Activated T-helper 2 cell treated with anti-CD3 and anti-CD28 coated beads, Interferon-gamma antibody, Interleukin-2, Interleukin-4, amounts not matched to agents 10 μg/mL and 5 μg/mL and 100 μg/mL, durations not matched to agents 14 hours and 24 hours and 36 hours (primary cell): ENCODE measurements around the gene PCCA. TPM values are rescaled to one million over a fixed set of nuclear protein-coding genes. Genes with fewer than 3 reads are reported as not detected.

Source experiments
- DNase-seq: peaks from one replicate; pipeline ENCODE4 v3.0.0; 2021; ENCODE audit warnings: low spot score
- H3K27ac Mint-ChIP-seq: one replicate; pipeline ENCODE4 v1.8.0; 2021; ENCODE audit warnings: mixed read lengths
- H3K27me3 Mint-ChIP-seq: one replicate; pipeline ENCODE4 v1.8.0; 2021; ENCODE audit warnings: low read depth, mixed read lengths
- H3K36me3 Mint-ChIP-seq: one replicate; pipeline ENCODE4 v1.8.0; 2021; ENCODE audit warnings: low read depth, mixed read lengths
- H3K4me1 Mint-ChIP-seq: one replicate; pipeline ENCODE4 v1.8.0; 2021; ENCODE audit warnings: low read depth, mixed read lengths
- H3K4me3 Mint-ChIP-seq: one replicate; pipeline ENCODE4 v1.8.0; 2021; ENCODE audit warnings: low read depth, mild to moderate bottlenecking, moderate library complexity, mixed read lengths
- H3K9me3 Mint-ChIP-seq: one replicate; pipeline ENCODE4 v1.8.0; 2021; ENCODE audit warnings: mixed read lengths
- intact Hi-C: fragments of 100-400 bp; cut with micrococcal nuclease; formaldehyde crosslinking; loops from one replicate; pipeline ENCODE4 v1.15.1; 2023
- total RNA-seq: library from RNA; stranded (reverse); gene quantifications from 2 replicates; pipeline ENCODE4 v1.2.3, GENCODE V29; 2022

PCCA gene
- total RNA-seq, 1 donor from 2014 or later = 6.7 TPM

GRCh38 chr13:100497389-100497788, 408.5 kb downstream of the PCCA start:
- H3K36me3 Mint-ChIP-seq = no peaks in the 10 kb centered on the region
- intact Hi-C loops = no loop called here

DNA sequence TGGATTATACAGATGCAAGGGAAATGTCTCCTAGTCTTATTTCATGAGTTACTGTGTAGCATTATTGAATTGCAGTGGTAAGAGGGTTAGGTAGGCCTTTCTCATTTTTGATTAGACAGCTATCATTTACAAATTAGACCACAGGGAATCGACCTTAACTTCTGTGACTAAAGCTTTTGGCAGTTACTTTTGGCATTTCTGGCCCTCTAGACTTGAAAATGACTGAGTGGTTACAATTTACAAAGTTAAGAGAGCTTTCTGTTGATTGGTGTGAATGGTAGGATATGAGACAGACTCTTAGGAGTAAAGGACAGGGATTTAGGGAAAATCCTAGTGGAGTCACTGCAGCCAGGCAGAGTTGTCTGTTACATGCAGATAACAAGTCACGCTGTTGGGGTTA, 413.6 kb downstream of the PCCA start:
- H3K4me1 Mint-ChIP-seq = peaks cover 20% of the 10 kb centered on the region
- H3K36me3 Mint-ChIP-seq = no peaks in the 10 kb centered on the region
- H3K27me3 Mint-ChIP-seq = peaks cover 30% of the 10 kb centered on the region
- DNase-seq = no peak
- H3K4me3 Mint-ChIP-seq = no peak overlapping the region
- no peaks in the 10 kb centered on the region for H3K9me3 Mint-ChIP-seq
- intact Hi-C loops = no loop called here
- no peak overlapping the region for H3K27ac Mint-ChIP-seq

More at GRCh38 chr13:100497389-100497788, 408.5 kb downstream of the PCCA start:
- DNase-seq = no peak
- Mint-ChIP-seq H3K4me1 (peaks cover 3% of the 10 kb centered on the region), H3K27ac (no peak overlapping the region), H3K9me3 (no peaks in the 10 kb centered on the region), H3K27me3 (peaks cover 31% of the 10 kb centered on the region), H3K4me3 (no peak overlapping the region)

GRCh38 chr13:100503622-100504021, 414.7 kb downstream of the PCCA start:
- Mint-ChIP-seq H3K9me3 (no peaks in the 10 kb centered on the region), H3K4me1 (peaks cover 20% of the 10 kb centered on the region), H3K36me3 (no peaks in the 10 kb centered on the region), H3K27me3 (peaks cover 32% of the 10 kb centered on the region), H3K4me3 (no peak overlapping the region), H3K27ac (no peak overlapping the region)
- no peak for DNase-seq
- intact Hi-C loops = no loop called here

DNA sequence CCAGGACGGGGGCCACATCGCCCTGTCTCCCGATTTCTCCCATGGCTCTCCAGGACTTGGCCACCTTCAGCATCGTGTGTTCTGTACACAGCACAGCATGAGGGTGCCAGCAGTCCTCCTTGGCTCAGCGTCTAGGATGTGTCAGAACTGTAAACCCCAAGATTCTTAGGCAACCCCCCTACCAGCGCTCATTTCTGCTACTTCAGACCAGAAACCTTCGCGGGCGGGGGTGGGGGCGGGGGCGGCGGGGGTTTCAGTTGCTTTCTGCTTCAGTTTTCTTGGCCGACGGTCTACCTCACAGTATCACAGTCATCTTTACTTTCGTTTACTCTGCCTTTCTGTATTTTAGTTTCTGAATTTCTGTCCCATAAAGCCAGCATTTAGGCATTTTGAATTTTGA, 417.3 kb downstream of the PCCA start:
- H3K9me3 Mint-ChIP-seq = no peaks in the 10 kb centered on the region
- no peak for DNase-seq
- H3K27ac Mint-ChIP-seq = peak overlapping the region; percentile 81
- peaks cover 44% of the 10 kb centered on the region for H3K27me3 Mint-ChIP-seq
- H3K36me3 Mint-ChIP-seq = no peaks in the 10 kb centered on the region
- H3K4me3 Mint-ChIP-seq = peak overlapping the region; percentile 65
- H3K4me1 Mint-ChIP-seq = peaks cover 20% of the 10 kb centered on the region
- intact Hi-C loops = loop anchor here (1.0 to 2.0 kb wide), 4 partner anchors 71 to 417 kb away; partner anchors contain the start of gene PCCA

GRCh38 chr13:100506600-100507422, 417.9 kb downstream of the PCCA start:
- DNase-seq = no peak
- peak overlapping the region; percentile 65 for H3K4me3 Mint-ChIP-seq
- intact Hi-C loops = loop anchor here (1.0 to 2.0 kb wide), 4 partner anchors 72 to 418 kb away; partner anchors contain the start of gene PCCA
- H3K4me1 Mint-ChIP-seq = peaks cover 23% of the 10 kb centered on the region
- peaks cover 50% of the 10 kb centered on the region for H3K27me3 Mint-ChIP-seq
- no peaks in the 10 kb centered on the region for H3K9me3 Mint-ChIP-seq
- H3K27ac Mint-ChIP-seq = peak overlapping the region; percentile 81
- H3K36me3 Mint-ChIP-seq = no peaks in the 10 kb centered on the region

GRCh38 chr13:100508455-100508854, 419.6 kb downstream of the PCCA start:
- Mint-ChIP-seq H3K27ac (no peak overlapping the region), H3K9me3 (no peaks in the 10 kb centered on the region), H3K4me3 (no peak overlapping the region), H3K4me1 (peaks cover 21% of the 10 kb centered on the region), H3K27me3 (peaks cover 53% of the 10 kb centered on the region), H3K36me3 (no peaks in the 10 kb centered on the region)
- intact Hi-C loops = no loop called here
- DNase-seq = no peak

- no peaks in the 10 kb centered on the region for H3K9me3 Mint-ChIP-seq
- H3K27me3 Mint-ChIP-seq = peaks cover 56% of the 10 kb centered on the region
- no peak overlapping the region for H3K4me3 Mint-ChIP-seq
- H3K4me1 Mint-ChIP-seq = peaks cover 21% of the 10 kb centered on the region
- no peaks in the 10 kb centered on the region for H3K36me3 Mint-ChIP-seq
- no peak overlapping the region for H3K27ac Mint-ChIP-seq
- no peak for DNase-seq
- intact Hi-C loops = no loop called here
These were observed 420.1 kb downstream of the PCCA start for GRCh38 chr13:100508996-100509395.

DNA sequence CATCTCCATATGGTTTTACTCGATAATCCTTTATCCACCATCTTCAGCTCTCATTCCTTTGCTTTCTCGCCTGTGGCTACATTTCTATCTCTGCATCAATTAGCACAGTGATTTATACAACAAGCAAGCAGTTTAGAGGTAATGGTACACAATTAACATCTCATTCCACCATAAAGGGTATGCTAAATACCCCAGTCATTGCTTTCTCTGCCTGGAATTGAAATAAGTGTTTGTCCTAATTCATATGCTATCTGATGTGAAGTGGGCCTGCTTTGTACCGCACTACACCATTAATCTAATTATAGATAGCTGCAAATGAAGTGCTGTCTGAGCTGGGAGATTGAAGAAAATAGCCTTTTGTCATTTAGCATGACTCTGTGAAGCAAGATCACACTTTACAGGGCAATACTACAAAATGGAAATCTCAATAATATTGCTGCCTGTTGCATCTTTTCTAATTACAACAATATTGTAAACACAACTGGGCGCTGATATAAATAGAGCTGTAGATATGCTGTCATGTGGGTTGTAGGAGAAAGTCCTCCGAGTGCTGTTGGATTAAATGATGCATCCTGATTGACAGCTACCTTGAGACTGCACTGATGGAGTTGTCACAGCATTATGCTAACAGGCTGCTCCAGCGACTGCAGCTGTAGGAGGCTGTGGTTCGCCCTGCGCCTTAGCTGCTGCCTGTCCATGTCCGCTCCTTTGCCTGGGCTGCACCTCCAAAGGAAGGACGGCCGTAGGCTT, 421.5 kb downstream of the PCCA start:
- intact Hi-C loops = loop anchor here (5.0 kb wide), 2 partner anchors 273 to 513 kb away; no protein-coding TSS in a partner anchor
- H3K4me1 Mint-ChIP-seq = peaks cover 25% of the 10 kb centered on the region
- H3K27me3 Mint-ChIP-seq = peaks cover 51% of the 10 kb centered on the region

DNA sequence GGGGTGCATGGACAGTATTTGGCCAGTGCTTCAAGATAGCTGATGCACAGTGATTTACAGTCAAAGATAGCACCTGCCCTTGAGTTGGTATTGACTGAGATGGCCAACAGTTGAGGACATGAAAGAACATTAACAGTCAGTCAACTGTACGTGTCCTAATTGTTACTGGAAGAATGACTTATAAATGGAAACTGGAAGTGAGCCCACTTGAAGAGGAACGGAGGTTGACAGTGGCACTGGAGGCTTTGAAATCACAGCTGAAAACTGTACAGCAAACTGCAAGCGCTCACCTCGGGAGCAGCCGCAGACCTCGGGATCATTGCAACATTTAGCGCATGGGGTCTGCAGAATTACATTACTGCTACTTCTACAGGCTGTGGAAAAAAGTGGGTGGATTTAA, 422.6 kb downstream of the PCCA start:
- no peak overlapping the region for H3K27ac Mint-ChIP-seq
- H3K9me3 Mint-ChIP-seq = no peaks in the 10 kb centered on the region
- H3K27me3 Mint-ChIP-seq = peaks cover 49% of the 10 kb centered on the region
- no peak for DNase-seq
- no peaks in the 10 kb centered on the region for H3K36me3 Mint-ChIP-seq
- H3K4me3 Mint-ChIP-seq = no peak overlapping the region
- intact Hi-C loops = loop anchor here (5.0 kb wide), 2 partner anchors 274 to 514 kb away; no protein-coding TSS in a partner anchor
- peaks cover 18% of the 10 kb centered on the region for H3K4me1 Mint-ChIP-seq

More for the DNA sequence above, 421.5 kb downstream of the PCCA start:
- no peak overlapping the region for H3K27ac Mint-ChIP-seq
- H3K9me3 Mint-ChIP-seq = no peaks in the 10 kb centered on the region
- no peaks in the 10 kb centered on the region for H3K36me3 Mint-ChIP-seq
- no peak for DNase-seq
- H3K4me3 Mint-ChIP-seq = no peak overlapping the region

- H3K4me3 Mint-ChIP-seq = no peak overlapping the region
- no peaks in the 10 kb centered on the region for H3K9me3 Mint-ChIP-seq
- no peak for DNase-seq
- intact Hi-C loops = loop anchor here (5.0 kb wide), 2 partner anchors 275 to 515 kb away; no protein-coding TSS in a partner anchor
- H3K36me3 Mint-ChIP-seq = no peaks in the 10 kb centered on the region
- peaks cover 49% of the 10 kb centered on the region for H3K27me3 Mint-ChIP-seq
- no peak overlapping the region for H3K27ac Mint-ChIP-seq
- H3K4me1 Mint-ChIP-seq = peaks cover 11% of the 10 kb centered on the region
These were observed 423.5 kb downstream of the PCCA start for GRCh38 chr13:100512422-100512821.

- intact Hi-C loops = loop anchor here (5.0 kb wide), 2 partner anchors 276 to 516 kb away; no protein-coding TSS in a partner anchor
- no peaks in the 10 kb centered on the region for H3K9me3 Mint-ChIP-seq
- peaks cover 49% of the 10 kb centered on the region for H3K27me3 Mint-ChIP-seq
- no peak for DNase-seq
- H3K4me3 Mint-ChIP-seq = no peak overlapping the region
- no peak overlapping the region for H3K27ac Mint-ChIP-seq
- H3K36me3 Mint-ChIP-seq = no peaks in the 10 kb centered on the region
- H3K4me1 Mint-ChIP-seq = peaks cover 17% of the 10 kb centered on the region
These were observed 424.3 kb downstream of the PCCA start for GRCh38 chr13:100513171-100513570.

DNA sequence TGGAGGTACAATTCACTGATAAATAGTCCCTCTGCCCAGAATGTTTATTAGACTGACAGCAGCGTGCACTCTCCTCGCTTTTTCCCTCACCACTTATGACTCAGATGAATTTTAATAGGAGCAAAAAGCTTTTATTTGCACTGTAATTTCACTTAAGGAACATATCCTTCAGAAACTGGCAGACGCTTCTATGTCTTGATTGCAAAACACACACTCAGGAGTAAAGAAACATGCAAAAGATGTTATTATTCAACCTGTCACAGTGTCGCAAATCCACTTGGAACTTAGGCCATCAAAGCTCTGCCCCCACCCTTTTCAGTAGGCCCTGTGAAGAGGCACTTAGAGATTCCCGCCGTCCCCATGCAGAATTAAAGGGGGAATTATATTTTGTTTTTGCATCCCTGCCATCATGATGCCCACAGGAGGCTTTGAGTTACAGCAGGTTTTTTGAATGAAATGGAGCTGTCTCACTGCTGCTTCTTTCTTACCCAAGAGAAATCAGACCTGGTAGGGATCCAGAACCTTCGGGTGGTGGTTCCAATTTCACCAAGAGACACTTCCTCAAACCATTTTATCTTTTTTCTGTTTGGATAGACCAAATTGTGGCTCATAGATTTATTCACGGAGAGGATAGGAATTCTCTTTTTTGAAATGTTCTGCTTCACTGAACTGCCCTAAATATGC, 425.2 kb downstream of the PCCA start:
- no peak for DNase-seq
- no peaks in the 10 kb centered on the region for H3K36me3 Mint-ChIP-seq
- H3K9me3 Mint-ChIP-seq = no peaks in the 10 kb centered on the region
- peaks cover 40% of the 10 kb centered on the region for H3K27me3 Mint-ChIP-seq
- H3K27ac Mint-ChIP-seq = no peak overlapping the region
- intact Hi-C loops = loop anchor here (2.0 to 5.0 kb wide), 4 partner anchors 277 to 857 kb away; no protein-coding TSS in a partner anchor
- peaks cover 19% of the 10 kb centered on the region for H3K4me1 Mint-ChIP-seq
- H3K4me3 Mint-ChIP-seq = no peak overlapping the region
